NB4 (cell line): Measurements from ENCODE around the gene LRMDA.

ENCODE experiments used
- POLR2A ChIP-seq: IDR thresholded peaks from 2 replicates; pipeline ENCODE4 v1.6.1; 2011; ENCODE audit warnings: mild to moderate bottlenecking; ENCODE audit not compliant: insufficient read length; ENCODE audit errors: extremely low read depth
- TF ChIP-seq, protein P1 (sequence below): IDR thresholded peaks from one replicate; pipeline ENCODE4 v1.5.1; 2012; ENCODE audit warnings: low read depth, low read length
- TF ChIP-seq, protein P2 (sequence below): IDR thresholded peaks from 2 replicates; pipeline ENCODE4 v1.6.1; 2011; ENCODE audit warnings: low read depth, low read length

DNA sequence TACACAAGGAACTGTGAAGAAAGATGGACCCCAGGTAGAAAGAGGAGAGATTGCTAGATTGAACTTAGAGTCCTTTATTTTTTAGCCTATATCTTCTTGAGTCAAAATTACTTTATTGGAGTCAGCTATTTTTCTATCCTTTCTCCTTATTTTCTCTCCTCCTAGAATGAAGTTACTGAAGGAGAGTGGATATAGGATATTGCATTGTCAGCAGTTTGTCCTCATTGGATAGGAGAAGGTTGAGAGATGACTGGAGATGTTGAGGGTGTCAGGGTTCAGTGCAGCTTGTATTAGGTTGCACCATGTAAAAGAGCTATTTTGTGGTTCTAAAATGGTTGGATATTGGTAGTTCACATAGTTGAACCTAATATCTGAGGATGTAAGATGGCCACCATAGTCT is 5.5 kb downstream of the LRMDA start:
- TF ChIP-seq, protein P1, sequence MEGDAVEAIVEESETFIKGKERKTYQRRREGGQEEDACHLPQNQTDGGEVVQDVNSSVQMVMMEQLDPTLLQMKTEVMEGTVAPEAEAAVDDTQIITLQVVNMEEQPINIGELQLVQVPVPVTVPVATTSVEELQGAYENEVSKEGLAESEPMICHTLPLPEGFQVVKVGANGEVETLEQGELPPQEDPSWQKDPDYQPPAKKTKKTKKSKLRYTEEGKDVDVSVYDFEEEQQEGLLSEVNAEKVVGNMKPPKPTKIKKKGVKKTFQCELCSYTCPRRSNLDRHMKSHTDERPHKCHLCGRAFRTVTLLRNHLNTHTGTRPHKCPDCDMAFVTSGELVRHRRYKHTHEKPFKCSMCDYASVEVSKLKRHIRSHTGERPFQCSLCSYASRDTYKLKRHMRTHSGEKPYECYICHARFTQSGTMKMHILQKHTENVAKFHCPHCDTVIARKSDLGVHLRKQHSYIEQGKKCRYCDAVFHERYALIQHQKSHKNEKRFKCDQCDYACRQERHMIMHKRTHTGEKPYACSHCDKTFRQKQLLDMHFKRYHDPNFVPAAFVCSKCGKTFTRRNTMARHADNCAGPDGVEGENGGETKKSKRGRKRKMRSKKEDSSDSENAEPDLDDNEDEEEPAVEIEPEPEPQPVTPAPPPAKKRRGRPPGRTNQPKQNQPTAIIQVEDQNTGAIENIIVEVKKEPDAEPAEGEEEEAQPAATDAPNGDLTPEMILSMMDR, result no peak
- TF ChIP-seq, protein P2, sequence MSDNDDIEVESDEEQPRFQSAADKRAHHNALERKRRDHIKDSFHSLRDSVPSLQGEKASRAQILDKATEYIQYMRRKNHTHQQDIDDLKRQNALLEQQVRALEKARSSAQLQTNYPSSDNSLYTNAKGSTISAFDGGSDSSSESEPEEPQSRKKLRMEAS, result no peak
- no peak for TF ChIP-seq POLR2A
